ENCODE data around the gene PAXX. TPM values are rescaled to one million over a fixed set of nuclear protein-coding genes. Genes with fewer than 3 reads are reported as not detected.

PAXX gene
- total RNA-seq, 2 donors from 2014 or later: 29.9 to 81.0 TPM

DNA sequence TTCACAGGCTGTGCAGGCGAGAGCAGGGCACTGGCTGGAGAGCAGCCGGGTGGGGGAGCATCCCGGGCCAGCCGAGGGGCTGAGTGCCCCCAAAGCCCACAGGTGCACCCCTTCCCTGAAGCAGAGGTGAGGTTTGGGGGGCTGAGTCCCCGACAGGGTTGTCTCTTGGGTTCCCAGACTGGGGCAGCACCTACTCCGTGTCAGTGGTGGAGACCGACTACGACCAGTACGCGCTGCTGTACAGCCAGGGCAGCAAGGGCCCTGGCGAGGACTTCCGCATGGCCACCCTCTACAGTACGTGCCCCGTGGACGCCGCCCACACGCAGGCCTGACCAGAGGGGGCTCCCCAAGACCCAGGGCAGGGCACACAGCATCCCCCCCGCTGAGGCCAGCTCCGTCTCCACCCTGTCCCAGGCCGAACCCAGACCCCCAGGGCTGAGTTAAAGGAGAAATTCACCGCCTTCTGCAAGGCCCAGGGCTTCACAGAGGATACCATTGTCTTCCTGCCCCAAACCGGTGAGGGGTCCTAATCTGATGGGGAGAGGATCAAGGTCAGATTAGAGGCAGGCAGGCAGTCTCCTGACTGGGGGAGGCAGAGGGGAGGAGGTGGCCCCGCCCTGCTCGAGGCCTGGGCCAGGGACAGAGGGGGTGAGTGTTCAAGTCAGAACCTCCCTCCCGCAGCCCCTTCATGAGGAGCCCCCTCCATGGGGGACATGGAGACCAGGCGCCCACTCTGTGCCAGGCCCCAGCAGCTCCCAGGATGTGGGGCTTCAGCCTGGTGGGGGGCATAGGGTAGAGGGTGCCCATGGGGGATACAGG, 12.2 kb upstream of the PAXX start:
- no peak overlapping the region for H3K4me3 ChIP-seq
- H3K27me3 ChIP-seq: peaks cover 11% of the 10 kb centered on the region
- TF ChIP-seq, protein P1, sequence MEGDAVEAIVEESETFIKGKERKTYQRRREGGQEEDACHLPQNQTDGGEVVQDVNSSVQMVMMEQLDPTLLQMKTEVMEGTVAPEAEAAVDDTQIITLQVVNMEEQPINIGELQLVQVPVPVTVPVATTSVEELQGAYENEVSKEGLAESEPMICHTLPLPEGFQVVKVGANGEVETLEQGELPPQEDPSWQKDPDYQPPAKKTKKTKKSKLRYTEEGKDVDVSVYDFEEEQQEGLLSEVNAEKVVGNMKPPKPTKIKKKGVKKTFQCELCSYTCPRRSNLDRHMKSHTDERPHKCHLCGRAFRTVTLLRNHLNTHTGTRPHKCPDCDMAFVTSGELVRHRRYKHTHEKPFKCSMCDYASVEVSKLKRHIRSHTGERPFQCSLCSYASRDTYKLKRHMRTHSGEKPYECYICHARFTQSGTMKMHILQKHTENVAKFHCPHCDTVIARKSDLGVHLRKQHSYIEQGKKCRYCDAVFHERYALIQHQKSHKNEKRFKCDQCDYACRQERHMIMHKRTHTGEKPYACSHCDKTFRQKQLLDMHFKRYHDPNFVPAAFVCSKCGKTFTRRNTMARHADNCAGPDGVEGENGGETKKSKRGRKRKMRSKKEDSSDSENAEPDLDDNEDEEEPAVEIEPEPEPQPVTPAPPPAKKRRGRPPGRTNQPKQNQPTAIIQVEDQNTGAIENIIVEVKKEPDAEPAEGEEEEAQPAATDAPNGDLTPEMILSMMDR (IDR thresholded peaks at IDR 0.05): no peak
- no peak for DNase-seq
- intact Hi-C loops (cut with DNase I): no loop called here
- no peaks in the 10 kb centered on the region for H3K36me3 ChIP-seq
- peaks cover 4% of the 10 kb centered on the region for H3K4me1 ChIP-seq
- no peak overlapping the region for H3K9ac ChIP-seq (ENCODE audit: low read depth in 2 of 2, low read length in 2 of 2)
- H3K27ac ChIP-seq: no peak overlapping the region
- H3K9me3 ChIP-seq: no peaks in the 10 kb centered on the region

DNA sequence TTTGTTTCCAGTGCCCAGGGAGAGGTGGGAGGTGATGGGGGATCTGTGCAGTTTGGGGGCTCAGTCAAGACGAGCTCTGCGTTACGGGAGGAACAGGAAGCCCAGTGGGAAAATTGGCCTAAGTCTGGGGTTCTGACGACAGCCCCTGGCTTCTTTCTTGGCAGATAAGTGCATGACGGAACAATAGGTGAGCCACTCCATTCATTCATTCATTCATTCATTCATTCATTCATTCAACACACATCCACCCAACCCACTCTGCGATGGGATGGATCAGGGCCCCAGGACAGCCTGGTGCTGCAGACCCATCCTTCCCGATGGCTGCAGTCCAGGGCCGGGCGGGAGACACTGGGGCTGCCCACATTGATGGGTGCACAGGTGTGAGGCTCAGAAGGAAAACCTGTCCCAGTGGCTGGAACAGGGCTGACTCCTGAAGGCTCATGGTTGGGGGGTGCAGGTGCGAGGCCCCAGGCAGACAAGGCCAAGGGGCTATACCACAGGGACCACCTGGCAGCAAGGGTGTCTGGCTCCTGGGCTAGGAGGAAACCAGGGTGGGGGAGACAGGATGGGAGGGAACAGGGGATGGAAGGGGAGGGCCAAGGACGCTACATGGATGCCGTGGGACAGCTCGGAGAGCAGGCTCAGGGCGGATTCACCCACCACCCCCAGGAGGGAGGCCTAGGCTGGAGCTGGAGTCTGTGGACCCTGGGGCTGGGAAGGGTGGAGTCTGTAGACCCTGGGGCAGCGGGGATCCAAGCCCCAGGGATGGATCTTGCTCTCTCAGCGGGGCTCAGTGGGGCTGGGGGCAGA, 11.3 kb upstream of the PAXX start:
- H3K36me3 ChIP-seq: no peaks in the 10 kb centered on the region
- no peak overlapping the region for H3K4me3 ChIP-seq
- H3K27me3 ChIP-seq: peaks cover 20% of the 10 kb centered on the region
- H3K27ac ChIP-seq: no peak overlapping the region
- intact Hi-C loops (cut with DNase I): no loop called here
- H3K9me3 ChIP-seq: no peaks in the 10 kb centered on the region
- TF ChIP-seq, protein P1 (IDR thresholded peaks at IDR 0.05): no peak
- no peak overlapping the region for H3K9ac ChIP-seq (ENCODE audit: low read depth in 2 of 2, low read length in 2 of 2)
- DNase-seq: no peak
- peaks cover 4% of the 10 kb centered on the region for H3K4me1 ChIP-seq

DNA sequence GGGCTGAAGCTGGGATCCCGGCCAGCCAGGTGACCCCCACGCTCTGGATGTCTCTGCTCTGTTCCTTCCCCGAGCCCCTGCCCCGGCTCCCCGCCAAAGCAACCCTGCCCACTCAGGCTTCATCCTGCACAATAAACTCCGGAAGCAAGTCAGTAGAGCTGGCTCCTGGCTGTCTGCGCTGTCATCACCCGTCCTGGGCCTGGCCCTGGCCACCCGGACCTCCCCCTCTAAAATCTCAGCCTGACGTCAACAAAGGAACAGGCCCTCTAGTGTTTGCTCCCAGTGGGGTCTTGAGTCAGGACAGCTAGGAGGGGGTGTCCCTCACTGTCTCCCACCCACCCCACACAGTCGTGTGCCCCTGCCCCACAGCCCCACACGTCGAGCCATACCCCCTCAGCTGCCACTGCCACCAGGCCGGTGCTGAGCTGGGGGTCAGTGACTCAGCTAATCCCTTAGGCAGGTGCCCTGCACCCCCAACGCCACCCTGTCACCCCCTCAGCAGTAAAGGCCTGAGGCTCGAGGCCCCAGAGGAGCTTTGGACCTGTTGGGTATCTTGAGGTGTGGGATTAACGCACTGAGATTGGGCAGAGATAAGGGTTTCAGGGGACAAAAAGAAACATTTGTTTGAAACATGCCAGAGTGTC, 10.5 kb upstream of the PAXX start:
- H3K27ac ChIP-seq: no peak overlapping the region

DNA sequence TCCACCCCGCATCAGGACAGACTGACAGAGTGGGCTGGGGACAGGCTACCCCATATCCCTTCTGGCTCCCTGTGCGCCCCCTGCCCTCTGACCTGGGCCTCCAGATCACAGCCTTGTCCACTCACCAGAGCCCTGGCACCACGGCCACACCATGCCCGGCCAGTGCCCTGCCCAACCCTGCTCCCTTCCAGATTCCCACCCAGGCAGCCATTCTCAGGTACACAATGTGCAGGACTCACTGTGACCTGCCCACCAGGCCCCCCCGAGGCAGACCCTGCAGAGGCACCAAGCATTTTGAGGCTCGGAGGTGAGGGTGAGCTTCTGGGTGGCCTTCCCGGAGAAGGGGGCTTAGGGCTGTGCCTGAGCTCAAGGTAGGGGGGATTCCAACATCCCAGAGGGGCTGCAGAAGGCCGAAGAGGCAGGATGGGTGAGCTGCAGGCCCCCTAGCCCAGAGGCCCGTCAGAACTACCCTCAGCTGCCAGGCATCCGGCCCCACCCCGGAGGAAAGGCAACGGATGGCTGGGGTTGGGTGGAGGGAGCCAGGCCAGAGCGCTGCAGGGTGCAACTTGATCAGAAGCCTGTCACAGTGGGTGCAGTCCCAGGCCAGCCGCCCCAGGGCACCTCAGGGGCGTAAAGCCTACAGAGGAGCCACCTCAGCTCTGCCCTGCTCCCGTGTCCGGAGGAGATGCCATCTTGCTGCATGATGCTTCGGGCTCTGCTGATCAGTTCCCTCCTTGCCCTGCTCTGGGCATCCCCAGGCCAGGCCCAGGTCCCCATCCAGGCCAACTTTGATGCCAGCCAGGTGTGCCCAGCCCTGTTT, 9.8 kb upstream of the PAXX start, which contains the start of gene LCNL1:
Gene LCNL1, plus strand, starts transcription at position 762 of the 820 bp plus-strand sequence. CDS start 594 bp downstream, outside the sequence.
- H3K9ac ChIP-seq (ENCODE audit: low read depth in 2 of 2, low read length in 2 of 2): no peak within 1 kb of the TSS
- no peak for DNase-seq
- intact Hi-C loops (cut with DNase I): no loop called here
- H3K27me3 ChIP-seq: peaks cover 25% of the 10 kb centered on the region
- H3K4me3 ChIP-seq: no peak within 1 kb of the TSS
- TF ChIP-seq, protein P1 (IDR thresholded peaks at IDR 0.05): no peak
- no peaks in the 10 kb centered on the region for H3K36me3 ChIP-seq
- H3K9me3 ChIP-seq: no peaks in the 10 kb centered on the region
- H3K4me1 ChIP-seq: peaks cover 4% of the 10 kb centered on the region
- no peak within 1 kb of the TSS for H3K27ac ChIP-seq

More for the DNA sequence above, 10.5 kb upstream of the PAXX start:
- H3K9me3 ChIP-seq: no peaks in the 10 kb centered on the region
- H3K36me3 ChIP-seq: no peaks in the 10 kb centered on the region
- H3K9ac ChIP-seq (ENCODE audit: low read depth in 2 of 2, low read length in 2 of 2): no peak overlapping the region
- no peak overlapping the region for H3K4me3 ChIP-seq
- H3K4me1 ChIP-seq: peaks cover 4% of the 10 kb centered on the region
- TF ChIP-seq, protein P1 (IDR thresholded peaks at IDR 0.05): no peak
- peaks cover 25% of the 10 kb centered on the region for H3K27me3 ChIP-seq
- intact Hi-C loops (cut with DNase I): no loop called here
- no peak for DNase-seq

All from colonic mucosa (tissue), 4 donors.